NCI-H2171 treated with DMSO at 0.1 percent for 48 hours (cell line): ENCODE data around the gene RASL11A.
"Not testable (repeated sequence)": the region's sequence is repeated elsewhere in the genome, so short reads cannot be mapped to it uniquely, and the experiment has no call there.

ENCODE experiments used
- DNase-seq: peaks from one replicate; lab custom pipeline; 2025; lab: John Stamatoyannopoulos, UW

RASL11A gene, protein sequence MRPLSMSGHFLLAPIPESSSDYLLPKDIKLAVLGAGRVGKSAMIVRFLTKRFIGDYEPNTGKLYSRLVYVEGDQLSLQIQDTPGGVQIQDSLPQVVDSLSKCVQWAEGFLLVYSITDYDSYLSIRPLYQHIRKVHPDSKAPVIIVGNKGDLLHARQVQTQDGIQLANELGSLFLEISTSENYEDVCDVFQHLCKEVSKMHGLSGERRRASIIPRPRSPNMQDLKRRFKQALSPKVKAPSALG

DNA sequence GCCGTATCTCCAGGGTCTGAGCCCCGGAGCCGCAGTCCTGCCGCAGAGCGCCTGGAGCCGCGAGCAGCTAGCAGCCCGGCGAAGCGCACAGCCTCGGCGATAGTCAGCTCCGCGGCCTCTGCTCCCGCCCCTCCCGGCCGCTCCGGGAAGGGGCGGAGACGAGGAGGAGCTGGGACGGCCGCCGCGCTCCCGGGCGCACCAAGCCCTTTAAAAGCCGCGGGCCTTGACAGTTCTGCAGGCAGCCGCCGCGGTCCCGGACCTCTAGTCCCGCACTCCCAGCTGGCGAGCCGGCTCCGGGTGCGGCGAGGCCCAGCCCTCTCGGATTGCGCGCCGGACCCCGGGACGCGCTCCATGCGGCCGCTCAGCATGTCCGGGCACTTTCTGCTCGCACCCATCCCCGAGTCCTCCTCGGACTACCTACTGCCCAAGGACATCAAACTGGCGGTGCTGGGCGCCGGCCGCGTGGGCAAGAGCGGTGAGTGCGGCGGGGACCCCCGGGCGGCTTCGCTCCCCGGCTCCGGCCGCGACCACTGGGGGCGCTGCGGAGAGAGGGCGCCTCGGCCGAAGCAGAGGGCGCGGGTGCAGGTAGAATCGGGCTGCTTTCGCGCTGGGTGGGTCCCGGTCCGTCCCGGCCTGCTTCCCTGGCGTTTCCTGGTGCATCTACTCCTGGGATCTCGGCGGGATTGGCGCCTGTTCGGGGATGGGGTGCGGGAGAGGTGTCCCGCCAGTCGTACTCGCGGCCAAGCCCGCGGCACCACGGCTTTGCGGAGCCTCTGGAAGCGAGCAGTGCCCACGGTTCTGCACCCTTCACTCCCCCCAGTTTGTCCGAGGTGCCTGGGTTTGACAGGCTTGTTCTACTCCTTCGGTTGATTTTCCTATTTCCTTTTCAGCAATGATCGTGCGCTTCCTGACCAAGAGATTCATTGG, at the start of gene RASL11A:
TSS of gene RASL11A (plus strand) at position 237 of the 927 bp plus-strand sequence. CDS start at position 352, 115 bp downstream.
- DNase-seq, result peak; percentile 46

DNA sequence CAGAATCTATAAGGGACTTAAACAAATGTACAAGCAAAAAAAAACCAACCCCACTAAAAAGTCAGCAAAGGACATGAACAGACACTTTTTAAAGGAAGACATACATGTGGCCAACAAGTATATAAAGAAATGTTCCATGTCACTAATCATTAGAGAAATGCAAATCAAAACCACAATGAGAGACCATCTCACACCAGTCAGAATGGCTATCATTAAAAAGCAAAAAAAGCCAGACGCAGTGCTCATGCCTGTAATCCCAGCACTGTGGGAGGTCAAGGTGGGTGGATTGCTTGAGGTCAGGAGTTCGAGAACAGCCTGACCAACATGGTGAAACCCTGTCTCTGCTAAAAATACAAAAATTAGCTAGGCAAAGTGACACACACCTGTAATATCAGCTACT, 48.5 kb upstream of the RASL11A start:
- DNase-seq, result not testable (repeated sequence)

DNA sequence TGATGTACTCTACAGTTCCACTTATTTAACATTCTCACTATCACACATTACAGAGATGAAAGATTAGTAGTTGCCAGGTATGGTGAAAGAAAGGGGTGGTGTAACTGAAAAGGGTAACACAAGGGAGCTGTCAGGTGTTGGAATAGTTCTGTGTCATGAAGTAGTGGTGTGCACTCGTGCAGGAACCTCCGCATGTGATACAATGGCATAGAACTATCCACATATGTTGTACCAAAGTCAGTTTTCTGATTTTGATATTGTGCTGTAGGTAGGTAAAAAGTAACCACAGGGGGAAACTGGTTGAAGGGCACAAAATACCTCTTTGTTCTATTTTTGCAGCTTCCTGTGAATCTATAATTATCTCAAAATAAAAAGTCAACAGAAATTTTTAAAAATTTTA, 43.6 kb upstream of the RASL11A start:
- no peak for DNase-seq

DNA sequence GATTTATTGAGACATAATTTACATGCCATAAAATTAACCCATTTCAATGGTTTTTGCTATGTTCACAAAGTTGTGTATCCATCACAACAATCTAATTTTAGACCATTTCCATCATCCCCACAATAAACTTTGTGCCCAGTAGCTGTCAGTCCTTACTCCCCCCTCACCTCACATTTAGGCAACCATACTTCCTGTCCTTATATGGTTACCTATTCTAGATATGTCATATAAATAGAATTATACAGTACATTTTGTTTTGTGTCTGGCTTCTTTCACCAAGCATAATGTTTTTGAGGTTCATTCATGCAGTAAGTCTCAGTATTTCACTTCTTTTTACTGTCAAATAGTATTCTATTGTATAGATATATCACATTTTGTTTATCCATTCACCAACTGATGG, 42.5 kb upstream of the RASL11A start:
- DNase-seq, result no peak

DNA sequence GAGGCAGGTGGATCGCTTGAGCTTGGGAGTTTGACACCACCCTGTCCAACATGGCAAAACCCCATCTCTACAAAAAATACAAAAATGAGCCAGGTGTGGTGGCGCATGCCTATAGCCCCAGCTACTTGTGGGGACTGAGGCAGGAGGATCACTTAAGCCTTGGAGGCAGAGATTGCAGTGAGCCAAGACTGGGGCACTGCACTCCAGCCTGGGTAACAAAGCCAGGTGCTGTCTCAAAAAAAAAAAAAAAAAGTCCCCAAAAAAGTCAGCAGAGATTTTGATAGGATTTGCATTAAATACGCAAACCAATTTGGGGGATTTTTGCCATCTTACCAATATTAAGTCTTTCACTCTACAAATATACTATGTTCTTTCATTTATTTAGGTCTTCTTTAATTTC, 41.0 kb upstream of the RASL11A start:
- no peak for DNase-seq

DNA sequence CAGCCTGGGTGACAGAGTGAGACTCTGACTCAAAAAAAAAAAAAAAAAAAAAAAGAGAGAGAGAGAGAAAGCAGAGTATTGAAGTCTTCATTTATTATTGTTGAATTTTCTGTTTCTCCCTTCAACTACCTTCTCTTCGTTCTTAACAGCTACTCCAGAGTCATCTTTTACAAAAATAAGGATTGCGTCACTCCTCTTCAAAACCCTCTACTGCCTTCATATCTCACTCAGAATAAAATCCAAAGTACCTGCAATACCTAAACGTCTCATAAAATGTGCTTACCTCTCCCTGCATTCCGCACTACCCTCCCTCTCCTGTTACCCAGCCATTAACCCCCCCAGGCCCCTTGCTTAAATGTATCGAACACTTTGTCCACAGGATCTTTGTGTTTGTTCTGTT, 36.7 kb upstream of the RASL11A start:
- no peak for DNase-seq

DNA sequence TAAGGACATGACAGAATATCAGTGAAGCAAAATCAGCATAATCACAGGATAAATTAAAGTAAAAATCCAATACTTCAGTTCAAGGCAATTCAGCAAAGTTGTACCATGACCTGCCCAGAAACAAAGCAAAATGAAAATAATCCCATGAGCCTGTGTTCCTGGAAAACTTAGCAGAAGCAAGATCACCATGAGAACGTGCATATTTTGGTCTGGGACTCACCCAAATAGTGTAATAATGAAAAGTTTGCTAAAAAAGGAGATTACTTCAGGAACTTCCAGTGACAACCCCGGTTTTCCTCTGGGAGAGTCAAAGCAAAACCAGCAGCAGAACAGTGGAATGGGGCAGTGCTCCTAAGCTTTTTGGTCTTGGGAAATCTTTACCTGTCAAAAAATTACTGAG, 34.2 kb upstream of the RASL11A start:
- DNase-seq, result no peak

DNA sequence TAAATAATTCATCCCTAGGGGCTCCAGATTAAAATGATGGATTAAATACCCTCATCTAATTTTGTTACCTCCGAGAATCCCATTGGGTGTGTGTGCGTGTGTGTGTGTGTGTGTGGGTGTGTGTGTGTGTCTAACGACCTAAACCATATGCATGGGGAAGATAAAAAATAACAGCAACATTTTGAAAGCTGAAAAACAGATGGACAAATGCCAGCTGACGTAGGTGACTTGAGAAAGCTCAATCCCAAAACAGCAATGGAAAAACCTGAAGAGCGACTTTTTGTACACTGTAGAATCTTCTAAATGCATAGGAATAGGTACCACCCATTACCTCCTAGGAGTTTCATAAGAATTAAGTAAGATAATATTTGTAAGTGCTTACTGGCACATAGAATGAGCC, 27.9 kb upstream of the RASL11A start:
- no peak for DNase-seq

DNA sequence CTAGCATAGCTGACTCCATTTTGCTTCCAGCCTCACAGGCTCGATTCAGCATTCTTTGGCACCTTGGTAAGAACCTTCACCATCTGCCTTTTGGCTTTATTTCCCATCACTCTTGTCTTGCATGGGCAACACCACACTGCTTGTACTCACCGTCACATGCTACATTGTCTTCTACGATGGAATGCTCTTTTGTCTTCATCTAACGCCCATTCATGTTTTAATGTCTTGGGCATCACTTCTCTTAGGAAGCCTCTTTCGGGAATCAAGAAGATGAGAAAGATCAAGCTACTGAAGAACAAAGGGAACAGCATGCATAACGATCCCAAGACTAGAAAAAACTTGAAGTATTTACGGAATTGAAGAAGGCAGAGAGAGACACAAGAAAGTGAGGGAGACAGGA, 25.0 kb upstream of the RASL11A start:
- no peak for DNase-seq

DNA sequence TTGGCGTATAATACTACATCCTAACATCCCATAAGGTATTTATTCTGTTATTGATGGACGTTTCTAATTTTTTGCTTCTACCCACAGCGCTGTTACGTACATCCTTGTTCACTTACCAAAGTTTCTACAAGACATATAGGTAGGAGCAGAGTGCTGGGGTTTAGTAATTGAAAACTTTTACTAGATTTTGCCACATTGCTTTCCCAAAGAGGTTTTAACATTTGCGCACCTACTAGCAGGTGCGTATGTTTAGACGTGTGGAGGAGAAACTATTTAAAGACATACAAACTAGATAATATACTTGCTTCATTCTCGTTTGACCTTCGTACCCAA, 19.8 kb upstream of the RASL11A start:
- no peak for DNase-seq

DNA sequence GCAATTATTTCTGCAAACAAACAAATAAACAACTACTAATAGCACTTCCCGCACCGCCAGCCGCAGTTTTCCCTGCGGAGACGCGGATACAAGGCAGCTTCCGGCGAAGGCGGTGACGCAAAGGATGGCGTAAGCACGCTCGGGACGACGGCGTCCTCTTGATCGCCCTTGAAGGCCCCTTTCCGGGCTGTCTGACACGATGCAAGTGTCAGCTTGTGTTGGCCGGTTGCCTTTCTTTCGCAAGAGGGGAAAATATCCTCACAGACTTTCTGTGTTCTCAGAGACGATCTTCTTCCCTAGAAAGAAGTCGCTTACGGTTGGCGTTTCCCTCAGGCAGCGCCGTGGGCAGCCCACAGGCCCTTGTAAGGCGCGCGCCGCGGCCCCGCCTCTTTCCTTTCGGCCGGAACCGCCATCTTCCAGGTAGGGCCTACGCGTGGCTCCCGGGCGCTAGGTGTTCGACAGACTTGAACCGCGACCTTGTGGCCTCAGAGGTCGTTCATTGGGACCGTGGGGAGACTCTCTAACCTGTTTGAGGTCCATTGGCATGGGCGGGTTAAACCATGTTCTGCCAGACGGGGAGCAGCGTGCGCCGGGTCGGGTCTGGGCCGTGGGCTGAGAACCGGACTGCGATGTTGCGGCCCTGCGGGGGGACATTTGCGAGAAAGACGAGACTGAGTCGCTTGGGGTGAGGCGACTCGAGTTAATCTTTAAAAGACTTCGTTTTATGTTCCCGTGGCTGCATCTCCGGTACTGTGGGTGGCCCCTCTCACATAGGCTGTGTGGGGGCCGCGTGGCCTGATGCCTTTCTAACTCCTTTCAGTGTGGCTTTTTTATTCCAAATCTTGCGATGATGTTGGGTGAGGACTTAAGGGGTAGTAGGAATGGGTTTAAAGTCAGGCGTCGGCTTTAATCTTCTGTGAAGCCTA, 19.2 kb upstream of the RASL11A start, which contains the start of gene RPL21:
TSS of gene RPL21 (plus strand) at position 393 of the 926 bp plus-strand sequence. CDS start 2,219 bp downstream, outside the sequence.
- peak; percentile 80 for DNase-seq

DNA sequence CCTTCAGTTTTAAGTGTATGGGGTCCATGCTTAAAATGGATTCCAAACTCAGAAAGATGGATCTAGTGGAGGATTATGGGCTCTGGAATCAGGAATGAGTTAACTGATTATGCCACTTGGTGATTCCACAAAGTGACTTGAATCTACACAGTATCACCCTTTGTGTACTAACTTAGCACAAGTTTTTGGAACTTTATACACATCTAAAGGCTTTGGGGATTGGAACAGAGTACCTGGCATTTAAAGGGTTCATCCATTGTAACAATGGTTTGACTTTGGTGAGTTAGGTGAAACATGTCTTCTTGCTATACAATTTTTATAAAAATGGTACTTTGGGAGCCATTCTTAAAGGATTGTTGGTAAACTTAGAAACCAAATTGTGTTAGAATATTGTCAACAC, 18.2 kb upstream of the RASL11A start:
- DNase-seq, result no peak

DNA sequence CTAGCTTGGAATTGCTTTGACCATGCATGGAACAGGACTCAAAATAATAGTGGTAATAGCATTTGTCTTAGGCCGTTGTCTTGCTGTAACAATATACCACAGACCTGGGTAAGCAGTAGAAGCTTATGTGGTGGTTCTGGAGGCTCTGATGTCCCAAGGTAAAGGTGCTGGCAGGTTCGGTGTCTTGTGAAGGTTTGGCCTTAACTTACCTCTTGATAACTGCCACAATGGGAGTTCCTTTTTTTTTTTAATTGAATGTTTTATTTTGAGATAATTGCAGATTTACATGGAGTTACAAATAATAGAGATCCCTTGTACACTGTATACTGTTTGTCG, 13.4 kb upstream of the RASL11A start:
- DNase-seq, result no peak

DNA sequence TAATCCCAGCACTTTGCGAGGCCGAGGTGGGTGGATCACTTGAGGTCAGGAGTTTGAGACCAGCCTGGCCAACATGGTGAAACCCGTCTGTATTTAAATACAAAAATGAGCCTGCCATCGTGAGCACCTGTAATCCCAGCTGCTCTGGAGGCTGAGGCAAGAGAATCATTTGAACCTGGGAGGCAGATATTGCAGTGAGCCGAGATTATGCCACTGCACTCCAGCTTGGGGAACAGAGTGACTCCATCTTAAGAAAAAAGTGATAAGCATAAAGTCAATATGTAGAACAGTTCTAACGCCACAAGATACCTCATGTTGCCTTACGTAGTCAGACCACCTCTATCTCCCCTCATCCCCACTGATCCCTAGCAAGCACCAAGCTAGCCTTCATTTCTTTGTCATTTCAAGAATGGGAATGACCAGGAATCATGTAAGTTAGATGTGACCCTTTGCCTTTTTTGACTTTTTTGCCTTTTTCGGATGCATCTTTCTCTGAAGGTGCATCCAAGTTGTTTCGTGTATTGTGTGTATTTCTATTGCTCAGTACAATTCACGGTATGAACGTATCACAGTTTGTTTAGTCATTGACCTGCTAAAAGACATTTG, 12.9 kb upstream of the RASL11A start:
- no peak for DNase-seq

DNA sequence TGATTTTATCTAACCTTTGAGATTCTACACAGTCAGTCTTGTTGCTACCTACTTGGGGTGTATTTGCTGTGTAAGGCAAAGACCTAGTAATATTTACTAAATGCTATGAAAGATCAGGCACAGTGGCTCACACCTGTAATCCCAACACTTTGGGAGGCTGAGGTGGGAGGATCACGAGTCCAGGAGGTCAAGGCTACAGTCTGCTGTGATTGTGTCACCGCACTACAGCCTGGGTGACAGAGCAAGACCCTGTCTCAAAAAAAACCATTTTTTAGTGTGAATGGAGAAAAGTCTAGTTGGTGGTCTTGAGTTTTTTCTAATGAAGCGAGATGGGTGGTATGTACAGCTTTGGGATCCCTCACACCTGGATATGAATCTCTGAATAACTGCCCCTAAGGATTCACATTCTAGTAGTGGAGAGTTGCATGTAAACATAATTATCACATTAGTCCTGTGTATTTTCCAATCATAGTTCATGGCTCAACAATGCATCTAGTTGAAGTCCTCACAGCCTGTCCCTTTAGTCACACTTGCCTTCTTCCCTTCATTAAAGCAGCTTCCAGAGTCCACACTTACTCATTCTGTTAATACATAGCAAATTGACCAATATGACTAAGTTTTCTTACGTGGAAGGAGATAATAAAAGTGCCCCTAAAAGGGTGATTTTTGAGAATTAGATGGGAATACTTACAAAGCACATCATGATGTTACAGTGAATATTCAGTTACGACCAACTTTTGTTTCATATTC, 11.8 kb upstream of the RASL11A start:
- no peak for DNase-seq

DNA sequence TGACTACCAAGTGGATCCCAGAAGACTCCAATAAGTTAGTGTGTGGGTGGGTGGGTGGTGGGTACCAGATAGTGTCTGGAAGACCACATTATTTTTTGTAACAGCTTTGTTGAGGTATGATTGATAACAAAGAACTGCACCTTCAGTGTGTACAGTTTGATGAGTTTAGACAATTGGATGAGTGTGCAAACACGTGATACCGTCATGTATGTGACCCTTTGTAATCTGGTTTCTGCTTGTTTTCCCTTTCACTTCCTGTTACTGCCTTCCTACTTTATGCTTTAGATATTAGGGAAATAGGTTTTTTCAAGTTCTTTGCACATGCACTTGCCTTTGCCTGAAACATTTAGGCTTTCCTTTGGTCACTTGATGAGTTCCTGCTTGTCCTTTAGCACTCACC, 10.8 kb upstream of the RASL11A start:
- no peak for DNase-seq

DNA sequence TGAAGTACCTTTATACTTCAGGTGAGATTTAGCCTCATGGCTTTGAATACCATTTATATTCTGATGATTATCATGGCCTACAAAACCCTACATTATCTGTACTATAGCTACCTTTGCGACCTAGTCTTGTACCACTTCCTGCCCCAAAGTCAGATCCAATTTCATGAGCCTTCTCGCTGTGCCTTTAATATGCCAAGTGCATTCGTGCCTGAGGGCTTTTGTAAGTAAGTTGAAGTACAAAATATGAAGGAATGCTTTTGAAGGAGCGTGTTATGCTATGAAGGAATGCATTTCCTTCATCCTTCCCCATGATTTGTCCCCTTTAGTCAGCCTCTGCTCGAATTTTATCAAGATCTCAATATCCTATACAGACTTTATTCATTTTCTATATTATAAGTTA, 9.2 kb upstream of the RASL11A start:
- DNase-seq, result no peak

DNA sequence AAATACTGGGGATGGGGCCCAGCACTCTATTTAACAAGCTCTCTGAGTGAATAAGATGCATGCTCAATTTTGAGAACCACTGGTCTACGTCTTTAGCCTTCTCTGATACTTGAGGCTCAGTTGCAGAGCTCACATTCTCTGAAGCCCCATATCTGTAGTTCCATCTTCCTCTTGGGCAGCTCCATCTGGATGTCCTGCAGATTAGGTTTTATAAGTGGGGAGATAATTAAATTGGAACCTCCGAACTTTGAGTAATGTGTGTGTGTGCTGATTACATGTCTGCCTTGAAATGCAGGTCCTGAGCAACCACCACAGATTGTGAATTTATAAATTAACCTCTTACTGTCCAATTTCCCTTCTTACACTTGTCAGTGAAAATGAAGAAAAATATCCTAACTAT, 7.2 kb upstream of the RASL11A start:
- DNase-seq, result no peak

DNA sequence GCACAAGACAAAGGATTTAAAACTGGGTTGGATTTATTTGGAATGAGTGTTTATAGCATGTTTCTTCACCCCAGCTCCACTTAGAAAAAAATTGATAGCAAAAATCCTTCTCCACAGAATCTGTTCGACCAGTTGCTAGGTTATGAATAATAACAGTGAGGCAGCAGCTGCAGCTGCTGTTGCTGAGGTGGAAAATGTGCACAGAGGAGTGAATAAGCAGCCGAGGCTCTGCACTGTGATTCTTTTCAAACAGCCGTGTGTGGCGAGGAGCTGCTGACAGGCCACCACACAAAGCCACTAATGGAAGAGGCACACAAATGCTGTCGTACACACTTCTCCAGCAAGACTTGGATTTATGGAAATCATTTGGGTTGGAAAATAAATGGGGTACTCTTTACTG, 6.4 kb upstream of the RASL11A start:
- DNase-seq, result peak; percentile 77

DNA sequence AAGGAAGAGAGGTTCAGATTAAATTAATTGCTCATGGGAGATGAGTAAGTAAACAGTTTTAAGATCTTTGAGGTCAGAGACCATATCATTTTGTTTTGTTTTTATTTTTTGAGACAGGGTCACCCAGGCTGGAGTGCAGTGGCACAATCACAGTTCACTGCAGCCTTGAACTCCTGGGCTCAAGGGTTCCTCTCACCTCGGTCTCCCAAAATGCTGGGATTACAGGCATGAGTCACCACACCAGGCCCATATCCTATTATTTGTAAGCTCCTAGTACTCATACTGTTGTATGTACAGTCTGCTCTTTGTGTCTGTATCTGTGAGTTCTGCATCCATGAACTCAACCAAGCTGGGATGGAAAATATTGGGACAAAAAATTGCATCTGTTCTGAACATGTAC, 6.0 kb upstream of the RASL11A start:
- no peak for DNase-seq

DNA sequence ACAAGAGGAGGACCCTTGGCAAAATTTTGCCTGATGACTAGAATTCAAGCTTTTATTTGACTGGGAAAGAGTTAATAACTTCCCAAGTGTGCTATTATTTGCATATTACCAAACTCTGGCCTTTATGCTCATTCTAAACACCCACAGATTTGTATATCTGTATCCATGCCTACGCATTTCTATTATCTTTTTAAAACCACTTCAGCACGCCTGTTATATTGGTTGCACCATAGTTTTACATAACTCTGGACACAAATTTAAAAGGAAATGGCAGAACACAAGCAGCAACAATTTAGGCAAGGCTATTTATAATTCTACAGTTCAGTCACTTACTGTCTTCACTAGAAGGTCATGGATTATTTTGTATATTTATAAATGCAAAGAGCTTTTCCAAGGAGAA, 3.7 kb upstream of the RASL11A start:
- no peak for DNase-seq
